ENCODE results near the gene BMPR1A.
"Not testable (repeated sequence)": the region's sequence is repeated elsewhere in the genome, so short reads cannot be mapped to it uniquely, and the experiment has no call there.

The BMPR1A gene

DNA sequence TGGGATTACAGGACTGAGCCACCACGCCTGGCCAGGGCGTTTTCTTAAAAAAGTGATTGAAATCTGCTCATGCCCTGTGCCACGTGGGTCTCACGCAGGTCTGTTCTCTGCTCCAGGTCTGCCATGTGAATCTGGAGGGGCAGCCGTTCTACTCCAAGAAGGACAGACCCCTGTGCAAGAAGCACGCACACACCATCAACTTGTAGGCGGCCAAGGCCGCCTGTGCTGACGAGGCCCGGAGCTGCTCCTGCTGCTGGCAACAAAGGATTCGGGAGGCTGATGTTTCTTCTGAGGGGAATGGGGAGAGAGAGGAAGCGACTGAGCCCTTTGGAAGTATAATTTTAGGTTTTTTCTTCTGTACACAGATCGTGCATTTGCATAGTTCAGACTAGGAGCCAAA is 23.6 kb upstream of the BMPR1A start:
- no peak for DNase-seq

DNA sequence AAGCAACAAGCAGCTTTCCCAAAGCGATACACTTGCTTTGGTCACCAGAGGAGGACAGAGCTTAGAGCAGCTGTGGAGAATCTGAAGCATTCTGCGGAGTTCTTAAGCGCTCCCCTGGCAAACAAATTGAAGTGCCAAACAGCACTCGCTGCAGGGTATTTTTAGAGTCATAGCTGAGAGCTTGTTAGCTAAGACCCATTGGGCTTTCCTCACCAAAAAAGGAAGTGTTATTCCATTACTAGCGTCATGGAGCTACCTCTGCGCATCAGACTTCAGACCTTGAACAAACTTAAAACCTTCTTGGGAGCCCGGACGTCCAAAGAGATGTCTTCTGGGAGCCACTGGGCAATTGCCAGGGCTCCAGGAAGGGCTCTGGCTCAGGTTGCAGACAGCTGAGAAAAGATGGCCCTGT is 23.2 kb upstream of the BMPR1A start:
- DNase-seq: no peak

DNA sequence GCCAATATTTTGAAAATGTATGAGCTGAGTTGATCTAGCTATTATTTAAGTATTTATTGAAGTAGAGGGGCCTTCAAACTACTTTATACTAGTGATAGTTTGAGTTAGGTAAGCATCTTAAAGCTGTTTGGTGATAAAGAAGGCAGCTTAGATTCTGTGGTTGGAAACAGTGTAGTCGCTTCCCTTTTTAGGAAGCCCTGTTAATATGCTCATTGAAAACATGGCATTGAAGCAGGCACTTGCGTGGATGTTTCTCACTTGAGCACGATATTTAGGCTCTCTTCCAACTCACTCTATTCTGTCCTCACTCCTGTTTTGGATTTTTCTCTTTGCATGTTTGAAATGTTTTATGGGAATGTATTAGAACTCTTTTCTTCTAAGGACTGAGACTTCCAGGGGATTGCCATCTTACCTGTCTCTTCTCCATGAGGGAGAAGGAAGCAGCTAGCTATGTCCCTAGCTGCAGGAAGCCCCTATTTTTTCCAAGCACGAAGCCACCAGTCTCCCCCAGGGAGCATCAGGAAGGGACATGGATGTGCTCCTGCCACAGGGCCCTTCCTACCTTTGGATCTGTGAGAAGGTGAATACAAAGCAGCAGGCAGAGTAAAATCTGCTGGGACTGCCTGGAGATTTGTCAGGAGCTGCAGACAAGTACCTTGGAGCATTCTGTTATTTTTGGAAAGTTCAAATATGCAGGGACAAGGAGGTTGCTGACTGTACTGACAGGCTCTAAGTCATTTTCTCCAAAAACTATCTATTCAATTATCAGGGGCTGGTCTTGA is 22.0 kb upstream of the BMPR1A start:
- DNase-seq: no peak

DNA sequence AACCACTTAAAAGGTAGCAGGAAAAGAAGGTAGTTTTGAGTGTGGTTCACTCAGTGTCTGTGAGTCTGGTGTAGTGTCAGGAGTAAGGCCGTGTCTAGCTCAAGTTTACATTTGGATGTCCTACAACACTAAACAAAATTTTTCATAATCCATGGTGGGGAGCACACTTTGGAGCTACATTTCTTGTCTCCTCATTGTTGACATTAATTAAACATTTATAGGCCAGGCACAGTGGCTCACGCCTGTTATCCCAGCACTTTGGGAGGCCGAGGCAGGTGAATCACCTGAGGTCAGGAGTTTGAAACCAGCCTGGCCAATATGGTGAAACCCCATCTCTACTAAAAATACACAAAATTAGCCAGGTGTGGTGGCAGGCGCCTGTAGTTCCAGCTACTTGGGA is 21.1 kb upstream of the BMPR1A start:
- not testable (repeated sequence) for DNase-seq

DNA sequence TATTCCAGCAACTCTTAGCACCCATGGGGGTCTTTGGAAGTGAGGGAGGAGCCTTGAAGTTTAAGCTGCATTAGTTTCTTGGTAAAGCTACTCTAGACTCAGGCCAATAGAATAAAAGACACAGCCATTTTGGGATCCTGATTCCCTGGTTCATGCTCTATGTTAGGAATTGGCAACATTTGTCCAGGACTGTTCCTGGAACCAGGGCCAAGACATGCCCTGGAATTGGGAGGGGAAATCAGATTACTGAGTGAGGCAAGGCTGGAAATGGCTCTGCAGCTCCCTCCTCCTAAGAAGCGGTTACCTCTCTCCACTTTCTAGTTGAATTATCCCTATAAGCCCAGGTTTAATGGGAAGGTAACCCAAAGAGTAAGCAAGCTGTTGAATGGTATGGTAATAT is 14.2 kb upstream of the BMPR1A start:
- no peak for DNase-seq

DNA sequence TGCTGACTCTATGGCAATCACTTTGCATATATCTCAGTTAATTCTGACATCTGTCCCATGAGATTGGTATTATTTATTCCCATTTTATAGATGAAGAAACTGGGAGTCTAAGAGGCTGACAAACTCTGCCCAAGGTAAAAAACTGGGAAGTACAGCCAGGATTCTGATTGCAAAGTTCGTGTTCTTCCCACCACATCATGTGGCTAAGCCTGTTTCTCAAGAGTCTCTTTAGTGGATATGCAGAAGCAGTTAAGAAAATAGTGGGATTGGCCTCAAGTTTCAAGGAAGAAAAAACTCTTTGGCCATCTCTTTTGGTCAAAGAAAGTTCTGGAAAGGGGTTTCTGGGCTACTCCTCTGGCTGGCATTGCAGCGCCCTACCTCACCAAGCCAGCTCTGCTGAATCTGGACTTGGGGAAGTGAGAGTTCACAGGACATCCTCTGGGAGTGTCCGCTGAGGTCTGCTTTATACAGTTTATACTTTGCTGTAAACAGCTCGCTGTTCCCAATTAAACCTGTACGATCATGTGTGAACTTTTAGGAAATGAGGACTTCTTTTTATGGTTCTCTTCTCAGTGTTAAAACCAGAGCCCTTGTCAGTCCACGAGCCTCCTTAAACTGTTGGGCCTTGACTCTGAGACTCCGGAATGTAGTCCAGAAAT is 12.2 kb upstream of the BMPR1A start:
- no peak for DNase-seq

DNA sequence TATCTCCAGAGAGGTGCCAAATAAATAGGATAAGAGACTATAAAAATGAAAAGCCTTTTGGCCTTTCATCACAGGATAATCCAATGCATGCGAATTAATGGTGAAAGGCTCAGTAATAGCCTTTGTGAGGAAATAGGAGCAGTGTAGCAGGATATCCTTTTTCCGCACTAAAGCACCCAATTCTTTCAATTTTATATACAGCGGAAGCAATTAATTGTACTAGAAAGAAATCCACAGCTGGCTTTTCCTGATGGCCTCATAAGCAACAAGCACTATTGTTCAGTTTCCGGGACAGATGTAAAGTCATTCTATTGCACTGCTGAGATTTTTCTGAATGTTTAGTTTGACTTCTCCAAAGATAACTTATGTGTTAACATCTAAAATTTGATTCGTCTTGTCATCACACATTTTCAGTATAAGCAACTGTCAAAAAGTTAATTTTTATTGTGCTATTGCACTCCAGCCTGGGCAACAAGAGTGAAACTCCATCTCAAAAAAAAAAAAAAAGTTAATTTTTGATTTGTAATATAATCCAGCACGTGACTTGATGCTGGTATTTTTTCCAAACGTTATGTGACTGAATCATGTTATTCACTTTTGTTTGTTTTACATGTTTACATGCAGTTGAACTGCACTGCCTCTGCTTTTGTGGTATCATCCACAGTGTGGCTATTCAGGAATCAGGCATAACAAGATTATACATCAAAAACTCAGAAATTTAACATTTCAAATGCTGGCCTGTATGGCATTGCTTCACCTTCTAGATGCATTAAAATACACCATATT is 8.4 kb upstream of the BMPR1A start:
- no peak for DNase-seq

DNA sequence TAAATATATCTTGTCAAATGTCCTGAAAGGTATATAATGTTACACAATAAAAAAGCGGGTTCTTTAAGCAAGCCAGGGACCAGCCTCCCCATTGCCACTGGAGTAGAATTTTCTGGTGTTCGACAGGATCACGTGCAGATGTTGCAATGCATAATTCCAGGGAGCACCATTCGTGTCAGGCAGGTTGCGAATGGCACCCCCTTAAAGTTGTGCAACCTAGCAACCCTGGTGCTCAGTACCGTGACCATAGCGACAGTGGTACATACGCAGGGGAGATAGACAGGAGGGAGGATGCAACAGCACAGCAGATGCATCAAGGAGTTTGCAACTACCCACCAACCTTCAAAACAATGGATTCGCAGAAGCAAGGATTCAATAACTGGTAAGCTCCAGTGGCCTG is 6.6 kb upstream of the BMPR1A start:
- DNase-seq: no peak

DNA sequence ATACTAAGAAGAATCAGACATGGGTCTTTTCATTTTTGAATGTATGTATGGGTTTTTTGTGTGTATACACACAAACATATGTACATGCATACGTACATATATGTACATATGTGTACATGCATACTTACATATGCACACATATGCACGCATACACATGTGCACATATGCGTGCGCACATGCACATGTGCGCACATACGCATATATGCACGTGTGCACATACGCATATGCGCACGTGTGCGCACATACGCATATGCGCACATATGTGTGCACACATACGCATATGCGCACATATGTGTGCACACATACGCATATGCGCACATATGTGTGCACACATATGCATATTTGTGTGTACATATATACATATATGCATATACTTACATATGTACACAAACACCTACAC is 4.9 kb upstream of the BMPR1A start:
- no peak for DNase-seq

DNA sequence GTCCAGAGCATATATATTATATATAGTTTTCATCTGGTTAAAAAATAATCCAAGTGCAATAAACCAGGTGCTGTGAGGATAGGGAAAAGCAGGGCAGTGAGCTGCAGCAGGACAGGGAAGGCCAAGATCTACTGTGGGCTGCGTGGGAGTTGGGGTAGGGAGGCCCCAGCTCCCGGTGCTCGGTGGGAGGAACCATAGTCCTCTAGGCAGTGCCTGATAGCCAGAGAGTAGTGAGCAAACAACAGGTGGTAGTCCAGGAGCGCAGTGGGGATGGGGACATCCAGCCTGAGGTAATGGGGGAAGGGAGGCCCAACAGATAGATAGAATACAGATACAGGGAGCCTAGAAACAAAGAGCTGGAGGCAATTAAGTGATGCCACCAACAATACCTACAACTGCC is 4.1 kb upstream of the BMPR1A start:
- DNase-seq: no peak

DNA sequence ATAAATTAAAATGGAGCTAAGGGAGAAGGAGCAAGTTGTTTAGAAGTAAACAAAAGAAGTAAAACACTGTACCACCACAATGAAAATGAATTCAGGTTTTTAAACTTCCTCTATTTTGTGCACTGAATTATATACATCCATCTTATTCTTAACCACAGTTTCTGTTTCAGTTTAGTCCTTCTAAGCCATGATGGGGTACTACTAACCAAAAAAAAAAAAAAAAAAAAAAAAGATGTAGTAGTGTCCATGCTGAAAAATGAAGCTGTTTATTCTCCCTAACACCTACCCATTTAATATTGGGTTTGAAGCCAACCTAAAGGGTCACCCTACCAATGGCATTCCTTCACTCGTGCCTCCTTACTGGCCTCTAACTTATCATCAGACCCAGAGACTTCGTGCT is 3.4 kb upstream of the BMPR1A start:
- DNase-seq: no peak

DNA sequence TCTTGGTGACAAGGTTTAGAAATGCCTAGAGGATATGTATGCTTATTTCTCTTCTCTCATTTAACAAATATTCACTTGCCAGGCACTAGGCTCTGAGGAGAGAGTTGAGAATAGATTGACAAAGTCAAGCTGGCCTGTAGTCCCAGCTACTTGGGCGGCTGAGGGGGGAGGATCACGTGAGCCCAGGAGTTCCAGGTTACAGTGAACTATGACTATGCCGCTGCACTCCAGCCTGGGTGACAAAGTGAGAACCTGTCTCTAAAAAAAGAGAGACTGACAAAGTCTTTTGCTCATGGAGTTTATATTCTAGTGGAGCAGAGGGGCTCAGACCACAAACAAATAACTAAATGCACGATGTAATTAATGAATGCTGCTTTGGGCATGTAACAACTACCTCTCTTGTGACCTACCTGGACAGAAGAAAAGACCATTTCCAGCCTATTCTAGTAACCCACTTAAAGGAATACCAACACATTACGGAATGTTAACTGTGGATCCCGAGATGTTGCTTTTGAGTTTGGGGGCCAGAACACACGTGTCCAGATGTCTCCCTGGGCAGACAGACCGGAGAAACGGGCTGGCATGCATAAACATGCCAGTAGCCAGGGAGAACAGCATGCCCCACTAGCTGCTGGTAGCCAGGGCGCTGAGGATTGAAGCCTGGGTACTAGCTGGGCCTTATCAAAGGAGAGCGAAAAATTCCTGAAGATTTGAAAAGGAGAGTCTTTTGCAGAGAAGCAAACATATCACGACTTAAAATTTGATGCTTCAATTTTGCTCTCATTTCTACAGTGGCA is 2.6 kb upstream of the BMPR1A start:
- DNase-seq: no peak

DNA sequence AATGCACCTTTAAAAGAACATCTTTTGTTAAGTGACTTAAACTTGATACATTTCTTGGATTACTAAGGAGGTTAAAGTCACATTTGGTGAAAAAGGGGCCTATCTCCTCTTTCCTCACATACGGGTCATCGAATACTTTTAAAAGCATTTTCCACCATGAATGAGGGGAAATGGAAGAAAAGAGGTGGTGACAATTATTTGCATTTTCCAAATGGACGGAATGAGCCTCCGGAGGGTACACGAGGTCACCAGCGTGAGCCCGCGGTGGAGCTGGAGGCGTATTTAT is 1.0 kb upstream of the BMPR1A start:
- DNase-seq: no peak

DNA sequence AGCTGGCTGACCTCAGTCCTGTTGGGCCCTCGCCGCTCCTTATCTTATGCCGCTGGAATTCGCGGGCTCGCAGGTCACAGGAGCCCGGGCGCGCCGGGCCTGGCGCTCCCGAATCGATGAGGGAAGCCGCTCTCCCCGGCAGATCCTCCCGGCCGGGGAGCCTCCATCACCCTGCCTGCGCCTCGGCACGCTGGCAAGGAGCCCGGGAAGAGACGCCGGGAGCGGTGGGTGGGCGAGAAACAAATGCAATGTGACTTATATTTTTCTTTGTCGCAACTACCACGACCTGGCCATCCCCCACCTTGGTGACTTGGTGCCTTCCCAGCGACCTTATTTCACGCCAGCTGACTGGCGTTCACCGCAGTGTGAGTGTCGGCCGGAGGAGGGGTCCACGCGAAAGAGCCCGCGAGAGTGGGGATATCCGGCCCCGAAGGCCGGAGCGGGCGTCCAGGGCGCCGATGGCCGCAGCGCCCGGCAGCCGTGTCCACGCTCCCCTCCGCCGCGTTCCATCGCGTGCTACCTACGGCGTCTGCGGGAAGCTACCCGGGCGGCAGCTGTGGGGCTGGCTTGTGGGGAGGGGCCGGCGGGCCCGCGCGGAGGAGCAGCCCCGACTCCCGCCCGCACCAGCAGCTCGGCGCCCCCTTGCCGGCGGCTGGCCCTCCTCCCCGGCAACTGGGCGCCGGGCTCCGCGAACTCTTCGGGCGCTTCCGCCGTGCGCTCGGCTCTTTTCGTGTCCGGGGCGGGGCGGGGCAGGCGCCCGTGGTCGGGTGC is 494 bp upstream of the BMPR1A start:
- peak; percentile 92 for DNase-seq

DNA sequence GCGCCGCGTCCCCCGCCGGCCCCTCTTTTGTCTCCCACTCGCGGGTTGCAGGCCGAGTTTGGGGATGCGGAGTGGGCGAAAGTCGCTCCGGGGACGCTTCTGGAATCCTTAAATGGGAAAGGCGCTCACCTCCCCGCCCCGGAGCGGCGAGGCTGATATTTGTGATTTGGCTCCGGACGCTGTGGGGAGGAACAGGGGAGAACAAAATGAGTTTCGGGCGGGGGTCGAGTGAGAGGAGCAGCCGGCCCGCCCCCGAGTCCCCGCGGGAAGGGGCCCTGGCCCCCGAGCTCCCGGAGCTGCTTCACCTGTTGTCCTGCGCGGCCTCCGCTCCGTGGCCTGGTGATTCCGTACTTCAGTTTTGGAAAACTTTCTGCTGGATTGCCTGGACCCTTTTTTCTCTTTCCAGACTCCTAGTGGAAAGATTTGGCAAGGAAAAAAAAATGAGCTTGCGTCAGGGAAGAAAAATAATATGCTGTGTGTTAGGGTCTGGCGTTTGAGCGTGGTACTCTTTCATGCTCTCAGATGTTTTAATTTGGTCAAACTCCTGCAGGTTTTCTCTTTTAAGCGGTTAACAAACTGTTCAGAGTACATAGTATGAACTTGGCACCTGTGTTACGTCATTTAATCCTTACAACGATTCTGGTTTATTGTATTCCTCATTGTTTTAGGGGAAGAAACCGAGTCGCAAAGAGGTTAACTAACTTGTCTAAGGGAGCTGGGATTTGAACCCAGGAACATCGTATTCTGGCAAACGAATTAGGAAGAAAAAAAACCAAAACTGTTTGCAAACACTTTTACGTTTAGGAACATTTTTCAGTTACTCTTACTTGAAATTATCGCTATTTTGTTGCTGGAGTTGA is 924 bp downstream of the BMPR1A start:
- DNase-seq: no peak

DNA sequence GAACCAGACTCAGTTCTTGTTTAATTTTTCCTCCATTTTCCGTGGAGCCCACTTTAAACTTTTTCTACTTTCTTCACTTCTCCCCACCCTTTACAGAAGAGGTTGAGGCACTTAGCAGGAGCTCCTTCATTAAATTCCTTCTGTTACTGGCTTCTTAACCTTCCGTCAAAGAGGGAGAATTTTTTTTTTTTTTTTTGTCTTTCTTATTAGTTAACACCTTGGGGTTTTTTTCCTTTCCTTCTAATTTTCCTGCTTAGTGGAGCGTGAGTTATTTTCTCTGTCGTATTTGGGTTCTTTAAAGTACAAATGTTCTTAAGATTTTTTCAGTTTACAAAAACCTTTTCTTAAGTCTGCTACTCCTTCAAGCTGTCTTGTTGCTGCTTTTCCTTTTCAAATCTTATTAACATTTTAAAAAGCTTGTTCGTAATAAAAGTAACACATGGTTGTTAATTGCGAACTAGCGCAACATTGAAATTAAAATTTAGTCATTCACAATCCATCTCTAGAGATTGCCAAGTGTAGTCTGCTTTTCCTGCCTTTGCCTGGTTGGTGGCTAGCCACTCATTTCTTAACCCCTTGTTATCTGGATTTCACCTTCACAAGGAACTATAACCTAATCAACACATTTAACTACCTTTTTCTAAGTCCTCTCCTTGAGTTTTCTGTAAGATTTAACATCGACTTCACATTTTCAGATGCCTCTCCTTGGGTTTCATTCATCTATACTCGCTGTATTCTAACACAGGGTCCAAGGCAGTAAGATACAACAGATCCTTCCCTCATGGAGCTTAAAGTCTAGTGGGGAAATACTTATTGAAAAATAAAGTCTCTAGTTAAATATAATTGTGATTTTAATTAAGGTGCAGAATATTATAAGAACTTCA is 2.0 kb downstream of the BMPR1A start:
- no peak for DNase-seq

DNA sequence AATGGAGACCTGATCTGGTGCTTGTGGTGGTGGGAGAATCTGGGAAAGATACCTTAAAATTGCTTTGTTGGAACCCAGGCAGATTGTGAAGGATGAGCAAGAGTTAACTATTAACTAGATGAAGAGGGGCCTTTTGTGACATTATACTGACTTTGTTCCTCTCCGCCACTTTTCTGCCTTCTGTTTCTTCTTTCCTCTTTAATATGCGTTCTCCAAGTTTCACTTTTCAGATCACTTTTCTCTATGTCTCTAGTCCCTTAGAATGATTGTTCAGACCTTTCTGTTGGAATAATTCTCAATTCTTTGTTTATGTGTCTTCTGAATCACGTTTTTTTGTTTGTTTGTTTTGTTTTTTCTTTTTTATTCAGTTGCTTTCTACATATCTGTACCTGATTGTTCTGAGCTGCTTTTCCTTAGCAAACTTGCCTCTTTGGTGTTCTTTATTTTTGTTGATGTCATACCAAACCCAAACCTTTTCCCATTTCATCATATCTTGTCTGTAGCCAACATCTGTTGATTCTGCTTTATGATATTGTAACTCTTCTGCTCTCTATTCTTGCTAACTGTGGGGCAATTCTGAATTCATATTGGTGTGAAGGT is 2.8 kb downstream of the BMPR1A start:
- DNase-seq: no peak

DNA sequence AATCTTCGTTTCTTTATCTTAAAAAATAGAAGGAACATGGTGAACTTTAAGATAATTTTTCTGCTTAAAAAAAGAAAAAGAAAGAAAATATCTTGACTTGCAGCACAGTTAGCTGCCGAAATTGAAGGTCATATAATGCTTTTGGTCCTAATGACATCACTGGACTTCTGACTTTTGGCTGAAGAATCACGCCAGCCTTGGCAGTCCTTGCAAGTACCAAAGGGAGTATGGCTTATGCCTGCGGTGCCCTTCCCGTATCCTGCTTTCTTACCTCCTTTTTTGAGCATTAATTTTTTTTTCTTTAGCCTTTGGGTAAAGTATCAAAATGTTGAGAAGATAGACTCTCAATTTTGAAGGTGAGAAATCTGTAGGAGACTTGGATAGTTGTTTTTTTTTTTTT is 7.0 kb downstream of the BMPR1A start:
- no peak for DNase-seq

DNA sequence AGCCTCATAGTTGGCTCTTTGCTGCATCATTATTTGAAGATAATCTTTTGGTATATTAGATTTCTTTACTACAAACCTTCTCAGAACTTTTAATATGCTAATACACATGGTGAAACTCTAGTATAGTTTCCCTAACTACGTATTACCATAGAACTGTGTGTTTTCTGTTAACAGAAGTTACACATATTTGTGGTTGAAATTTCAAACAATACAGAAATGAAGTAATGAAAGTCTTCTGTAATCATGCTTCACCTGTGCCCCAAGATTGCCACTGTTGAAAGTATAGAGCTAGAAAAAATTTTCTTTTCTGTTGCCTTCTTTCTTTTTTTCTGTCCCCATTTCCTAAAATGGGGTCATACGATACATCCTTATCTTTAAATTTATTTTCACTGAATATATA is 9.1 kb downstream of the BMPR1A start:
- DNase-seq: no peak

DNA sequence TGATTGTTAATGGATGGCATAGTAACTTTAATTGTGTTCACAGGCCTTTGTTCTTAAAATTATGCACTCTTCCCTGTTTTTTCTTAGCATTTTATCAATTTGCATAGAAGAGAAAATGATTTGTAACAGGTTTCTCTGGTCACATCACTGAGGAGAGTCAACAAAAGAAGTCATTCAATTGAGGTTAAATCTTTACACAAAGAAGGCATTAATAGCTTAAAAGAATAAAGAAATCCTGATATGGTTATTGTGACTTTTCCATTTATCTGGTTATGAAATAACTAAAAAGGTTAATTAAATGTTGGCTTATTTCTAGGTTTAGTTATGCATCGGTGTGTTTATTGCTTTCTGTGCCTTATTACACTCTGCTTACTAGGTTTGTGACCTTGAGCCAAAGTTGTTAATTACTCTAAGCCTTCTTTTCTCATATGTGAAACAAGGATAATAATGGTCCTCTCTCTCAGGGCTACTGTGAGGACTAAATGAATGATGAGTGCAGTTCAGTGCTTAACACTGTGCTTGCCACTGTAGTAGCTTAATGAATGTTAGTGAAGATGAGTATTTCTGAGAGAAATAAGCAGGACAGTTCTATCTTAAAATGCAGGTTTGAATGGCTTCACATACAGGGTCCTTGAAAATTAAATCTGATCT is 12.1 kb downstream of the BMPR1A start:
- DNase-seq: no peak

Measured in NCI-H1436 (cell line).